Effector CD8-positive, alpha-beta T cell (primary cell): ENCODE results near the gene DGKD.

Source experiments
- DNase-seq: peaks from one replicate; lab custom pipeline; 2025; lab: John Stamatoyannopoulos, UW

The DGKD gene

DNA sequence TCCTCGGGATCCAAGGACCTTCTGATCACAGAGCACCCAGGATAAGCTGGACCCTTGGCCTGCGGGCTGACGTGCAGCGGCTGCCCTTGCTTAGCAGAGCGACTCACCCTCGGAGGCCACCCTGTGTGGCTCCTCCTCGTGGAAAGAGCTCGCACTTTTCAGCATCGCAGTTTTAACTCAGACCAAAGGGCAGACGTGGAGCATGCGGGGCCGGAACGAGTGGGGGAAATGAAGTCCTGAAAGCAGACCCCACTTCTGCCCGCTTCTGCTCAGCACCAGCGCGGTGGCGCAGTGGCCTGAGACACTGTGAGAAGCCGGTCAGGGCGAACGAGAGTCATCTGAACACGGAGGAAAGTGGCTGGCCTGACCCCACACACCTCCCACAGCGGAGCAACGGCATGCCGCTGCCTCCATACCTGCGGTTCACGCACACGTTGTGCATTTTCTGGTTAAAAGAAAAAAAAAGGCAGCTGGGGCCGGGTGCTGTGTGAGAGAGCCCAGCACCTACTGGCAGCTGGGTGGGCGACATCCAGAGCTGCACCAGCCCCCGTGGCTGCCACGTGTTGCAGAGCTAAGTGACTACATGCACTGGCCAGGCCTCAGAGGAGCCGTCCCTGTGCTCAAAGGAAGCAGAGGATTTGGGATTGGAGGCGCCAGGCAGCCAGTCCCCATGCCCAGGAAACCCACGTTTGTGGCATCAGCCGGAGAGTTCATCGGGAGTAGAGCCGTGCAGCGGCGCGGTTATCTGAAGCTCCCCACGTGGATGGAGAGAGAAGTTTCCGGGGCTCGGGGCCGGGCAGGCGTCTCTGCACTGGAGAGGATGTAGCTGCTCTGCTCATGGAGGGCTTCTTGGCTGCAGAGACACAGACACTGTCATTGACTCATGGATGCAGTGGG lies 122.6 kb downstream of the DGKD start:
- DNase-seq: no peak

GRCh38 chr2:233477548-233478433 lies 123.5 kb downstream of the DGKD start:
- DNase-seq: no peak

DNA sequence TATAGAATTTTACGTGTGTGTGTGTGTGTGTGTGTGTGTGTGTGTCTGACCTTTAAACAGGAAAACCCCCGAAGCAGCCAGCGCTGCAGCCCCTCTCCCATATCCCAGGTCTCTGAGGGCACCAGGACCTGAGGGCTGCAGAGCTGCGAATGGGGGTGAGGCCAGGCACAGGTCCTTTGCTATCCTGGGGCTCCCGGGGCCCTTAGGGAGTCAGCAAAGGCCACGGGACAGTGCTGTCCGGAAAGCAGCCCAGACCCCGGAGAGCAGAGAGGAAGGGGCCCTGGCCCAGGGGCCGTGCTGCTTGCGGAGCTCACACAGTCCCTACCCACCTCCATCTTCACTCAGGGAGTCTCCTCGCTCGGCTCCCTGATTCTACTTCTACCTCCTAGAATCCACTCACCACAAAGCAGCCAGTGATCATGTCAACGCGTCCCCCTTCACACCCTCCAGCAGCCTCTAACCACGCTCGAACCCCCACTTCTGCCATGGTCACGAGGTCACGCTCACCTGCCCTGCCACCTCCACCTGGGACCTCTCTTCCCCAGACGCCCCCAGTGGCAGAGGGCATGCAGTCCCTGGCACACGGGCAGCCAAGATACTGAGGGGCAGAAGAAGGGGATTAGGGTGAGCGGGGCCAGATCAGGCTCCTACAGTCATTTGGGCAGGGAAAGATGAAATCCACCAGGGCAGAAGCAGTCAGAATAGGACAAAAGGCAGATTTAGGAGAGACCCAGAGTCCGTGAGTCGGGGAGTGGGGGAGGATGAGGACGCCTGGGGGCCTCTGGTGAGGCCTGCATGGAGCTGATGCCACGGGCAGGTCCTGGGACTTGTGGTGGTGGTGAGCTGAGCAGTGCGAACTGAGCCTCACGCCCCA lies 125.6 kb downstream of the DGKD start:
- DNase-seq: no peak

GRCh38 chr2:233480490-233481202 lies 126.4 kb downstream of the DGKD start:
- DNase-seq: no peak

GRCh38 chr2:233481368-233482142 lies 127.3 kb downstream of the DGKD start:
- no peak for DNase-seq

- DNase-seq: no peak
Measured at GRCh38 chr2:233482616-233483015, 128.3 kb downstream of the DGKD start.

DNA sequence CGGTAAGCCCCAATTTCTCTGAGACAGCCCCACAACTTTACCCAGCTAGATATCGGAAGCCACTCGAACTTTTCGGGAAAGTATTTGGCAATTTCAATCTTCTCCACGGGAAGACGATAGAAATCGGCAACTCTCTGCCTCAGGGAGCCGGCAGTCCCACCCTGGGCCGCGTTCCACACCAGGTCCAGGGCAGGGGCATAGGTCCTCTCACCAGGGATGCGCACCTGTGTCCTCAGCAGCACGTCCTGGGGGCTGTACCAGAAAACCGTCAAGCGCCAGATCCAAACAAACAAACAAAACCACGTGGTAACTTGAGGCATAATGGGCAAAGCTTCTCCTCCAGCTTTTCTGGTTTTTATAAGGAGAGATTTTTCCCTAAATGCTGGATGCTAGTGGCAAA lies 131.4 kb downstream of the DGKD start:
- DNase-seq: no peak

GRCh38 chr2:233486357-233486756 lies 132.1 kb downstream of the DGKD start:
- no peak for DNase-seq

DNA sequence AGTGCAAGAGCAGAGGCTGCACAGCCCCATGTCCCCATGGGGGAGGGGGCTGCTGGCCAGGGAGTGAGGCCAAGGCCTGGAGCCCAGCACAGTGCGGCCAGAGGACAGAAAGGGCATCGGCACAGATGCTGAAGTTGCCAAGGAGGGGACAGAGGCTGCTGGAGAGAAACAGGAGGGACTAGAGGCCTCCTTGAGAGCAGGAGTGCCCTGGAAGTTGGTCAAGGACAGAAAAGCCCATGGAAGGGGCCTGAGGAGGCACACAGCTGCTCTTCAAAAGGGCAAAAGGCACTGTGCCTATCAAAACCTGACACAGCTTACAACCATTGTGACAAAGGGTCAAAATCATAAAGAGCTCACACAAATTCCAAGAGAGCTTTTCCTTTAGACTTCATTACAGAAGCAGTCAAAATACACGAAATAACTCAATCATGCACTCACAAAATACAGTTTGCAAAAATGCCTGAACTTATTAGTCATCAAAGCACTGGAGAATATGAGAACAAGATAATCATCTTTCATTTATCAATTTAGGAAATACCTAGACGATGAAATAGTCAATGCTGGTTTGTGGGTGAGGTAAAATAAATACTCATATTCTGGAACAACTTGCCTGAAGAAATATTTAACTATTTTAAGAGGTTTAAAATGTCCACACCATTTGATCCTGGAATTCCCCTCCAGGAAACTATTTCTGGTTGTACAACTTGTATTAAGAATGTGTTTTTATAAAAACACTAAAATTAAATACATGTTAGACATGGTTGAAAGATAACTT lies 132.7 kb downstream of the DGKD start:
- no peak for DNase-seq

GRCh38 chr2:233487748-233488345 lies 133.6 kb downstream of the DGKD start:
- DNase-seq: no peak

DNA sequence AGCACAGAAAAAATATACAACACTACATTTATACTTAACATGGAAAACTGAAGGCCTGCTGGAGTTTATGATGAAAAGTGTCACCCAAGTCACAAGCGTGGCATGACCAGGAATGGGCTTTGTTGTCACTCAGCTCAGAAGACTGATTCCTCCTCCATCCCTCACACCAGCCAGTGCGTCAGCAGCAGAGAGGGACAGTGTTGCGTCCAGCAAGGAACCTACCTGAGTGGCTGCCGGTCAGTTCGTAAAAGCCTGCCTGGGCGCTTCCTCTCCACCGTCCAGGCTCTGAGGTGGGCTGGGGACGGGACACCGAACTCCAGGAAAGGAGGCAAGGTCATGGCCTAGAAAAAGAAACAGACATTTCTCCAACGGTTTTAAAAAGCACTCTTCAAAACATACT lies 134.8 kb downstream of the DGKD start:
- no peak for DNase-seq

DNA sequence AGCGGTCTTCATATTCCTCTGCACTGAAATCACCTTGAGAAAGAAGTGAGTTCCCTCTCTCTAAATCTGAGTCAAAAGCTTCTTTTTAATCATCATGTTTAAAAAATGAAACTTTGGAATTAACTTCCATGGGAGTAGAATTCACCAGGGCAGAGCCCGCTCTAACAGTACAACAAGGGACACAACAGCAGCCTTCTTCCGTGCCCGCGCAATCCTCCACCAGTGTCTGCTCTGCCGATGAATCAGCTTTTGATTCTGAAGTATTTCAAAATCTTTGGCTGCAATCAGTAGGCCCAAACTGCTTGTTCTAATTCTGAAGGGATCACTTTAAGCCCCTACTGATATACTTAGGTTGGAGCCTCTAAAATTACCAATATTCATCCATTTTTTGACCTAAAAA lies 135.4 kb downstream of the DGKD start:
- no peak for DNase-seq

DNA sequence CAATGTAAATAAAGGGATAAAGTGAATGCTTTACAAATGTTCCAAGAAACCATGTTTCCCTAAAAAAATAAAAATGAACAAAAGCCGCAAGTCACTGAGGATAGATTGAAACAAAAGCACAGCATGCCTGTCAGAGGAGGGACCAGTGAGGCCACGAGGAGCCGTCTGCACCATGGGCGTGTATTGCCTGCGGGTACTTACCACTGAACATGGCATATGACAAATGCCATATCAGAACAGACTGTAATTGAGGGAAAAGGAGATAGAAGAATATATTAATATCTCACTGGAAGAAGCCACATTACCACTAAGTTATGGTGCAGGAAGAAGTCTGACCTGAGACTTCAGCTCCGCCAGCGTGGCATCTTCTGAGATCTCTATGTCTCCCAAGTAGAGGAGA lies 136.5 kb downstream of the DGKD start:
- DNase-seq: no peak

DNA sequence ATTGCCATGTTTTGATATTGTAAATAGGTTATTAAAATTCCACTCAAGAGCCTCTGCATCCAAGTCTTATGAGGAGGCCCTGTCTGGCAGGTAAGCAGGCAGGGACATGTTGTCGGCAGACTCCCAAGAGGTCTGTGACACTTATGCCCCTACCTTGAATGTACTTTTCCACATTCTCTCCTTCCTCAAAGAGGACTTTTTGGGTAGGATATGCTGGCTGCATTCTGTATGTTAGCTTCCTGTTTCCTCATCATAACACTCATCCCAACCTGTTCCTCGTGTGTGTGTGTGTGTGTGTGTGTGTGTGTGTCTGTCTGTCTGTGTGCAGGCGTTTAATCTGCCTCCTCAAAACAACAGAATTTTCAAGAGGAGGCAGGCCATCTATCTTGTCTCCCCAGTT lies 137.0 kb downstream of the DGKD start:
- no peak for DNase-seq

DNA sequence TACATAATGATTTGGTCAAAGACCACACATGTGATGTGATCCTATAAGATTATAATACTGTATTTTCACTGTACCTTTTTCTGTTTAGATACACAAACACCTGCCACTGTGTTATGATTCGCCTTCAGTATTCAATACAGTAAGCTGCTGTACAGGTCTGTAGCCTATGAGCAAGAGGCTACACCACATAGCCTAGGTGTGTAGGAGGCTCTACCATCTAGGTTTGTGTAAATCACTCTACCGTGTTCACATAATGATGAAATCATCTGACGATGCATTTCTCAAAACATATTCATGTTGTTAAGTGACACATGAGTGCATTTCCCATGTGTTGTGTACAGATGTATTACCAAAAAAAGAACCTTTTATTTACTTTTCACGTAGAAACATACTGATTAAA lies 137.8 kb downstream of the DGKD start:
- DNase-seq: no peak

- DNase-seq: no peak
Measured at GRCh38 chr2:233492751-233493150, 138.5 kb downstream of the DGKD start.

GRCh38 chr2:233495503-233496496 lies 141.5 kb downstream of the DGKD start:
- no peak for DNase-seq

GRCh38 chr2:233497692-233498091 lies 143.4 kb downstream of the DGKD start:
- DNase-seq: no peak
